ENCODE data around the gene MAP4K3.

GRCh38 chr2:39385172-39385571 lies 51.9 kb downstream of the MAP4K3 start:
- TF ChIP-seq POLR2A (IDR thresholded peaks at IDR 0.05) (no peak), CTCF (IDR thresholded peaks at IDR 0.05 in 4 of 5, conservative IDR thresholded peaks at IDR 0.05 in 1 of 5) (no peak)
